HG03469 (cell line): ENCODE measurements around the gene ADAM11.

Experiments
- ATAC-seq: cut with Tn5 transposase; IDR thresholded peaks from one replicate; pipeline ENCODE4 v1.9.1; 2021; ENCODE audit warnings: mild to moderate bottlenecking, moderate library complexity, moderate number of reproducible peaks; ENCODE audit not compliant: unreplicated experiment

Gene ADAM11

DNA sequence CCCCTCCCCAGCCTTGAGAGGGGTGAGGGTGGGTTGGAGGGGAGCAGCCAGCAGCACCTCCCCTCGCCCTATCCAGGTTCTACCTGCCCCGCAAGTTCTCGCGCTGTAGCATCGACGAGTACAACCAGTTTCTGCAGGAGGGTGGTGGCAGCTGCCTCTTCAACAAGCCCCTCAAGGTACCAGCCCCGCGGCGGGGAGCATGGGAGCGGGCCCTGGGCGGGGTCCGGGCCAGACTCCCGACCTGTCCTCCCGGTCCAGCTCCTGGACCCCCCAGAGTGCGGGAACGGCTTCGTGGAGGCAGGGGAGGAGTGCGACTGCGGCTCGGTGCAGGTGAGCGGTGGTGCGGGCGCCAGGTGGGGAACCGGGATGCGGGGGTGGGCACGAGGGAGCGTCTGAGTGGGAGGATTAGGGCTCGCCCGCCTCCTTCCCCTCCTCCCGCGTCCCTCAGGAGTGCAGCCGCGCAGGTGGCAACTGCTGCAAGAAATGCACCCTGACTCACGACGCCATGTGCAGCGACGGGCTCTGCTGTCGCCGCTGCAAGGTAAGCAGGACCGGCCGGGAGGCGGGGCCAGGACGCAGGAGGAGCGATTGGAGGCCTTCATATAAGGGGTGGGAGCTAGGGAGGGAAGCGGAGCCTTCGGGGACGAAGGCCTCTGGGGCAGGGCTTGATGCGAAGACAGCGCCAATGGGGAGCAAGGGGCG lies 16.5 kb downstream of the ADAM11 start:
- ATAC-seq: peak; percentile 62

GRCh38 chr17:44775838-44776621 lies 17.2 kb downstream of the ADAM11 start:
- ATAC-seq: no peak

GRCh38 chr17:44776628-44777393 lies 18.0 kb downstream of the ADAM11 start:
- ATAC-seq: no peak

GRCh38 chr17:44777394-44778348 lies 18.9 kb downstream of the ADAM11 start:
- no peak for ATAC-seq

DNA sequence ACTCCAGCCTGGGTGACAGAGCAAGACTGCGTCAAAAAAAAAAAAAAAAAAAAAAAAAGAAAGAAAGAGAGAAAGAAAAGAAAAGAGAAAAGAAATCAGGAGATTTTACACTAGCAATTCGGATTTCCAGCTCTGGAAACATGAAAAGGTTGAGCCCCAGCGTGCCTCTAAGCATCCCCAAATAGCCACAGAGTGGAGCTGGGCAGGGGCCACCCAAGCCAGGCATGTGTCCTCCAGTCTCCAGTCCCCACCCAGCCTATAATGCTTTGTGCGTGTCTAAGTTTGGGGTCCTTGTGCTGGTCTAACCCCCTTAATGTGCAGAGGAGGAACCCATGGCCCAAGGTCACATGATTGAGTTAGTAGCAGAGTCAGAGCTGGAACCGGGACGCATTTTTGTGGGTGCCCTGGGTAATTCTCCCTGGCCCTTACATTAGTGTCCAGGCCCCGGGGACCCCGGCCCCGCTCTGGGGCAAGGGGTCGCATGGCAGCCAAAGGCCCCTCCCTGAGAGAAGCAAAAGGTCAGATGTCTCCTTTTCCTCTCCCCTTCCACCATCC lies 19.9 kb downstream of the ADAM11 start:
- ATAC-seq: no peak

DNA sequence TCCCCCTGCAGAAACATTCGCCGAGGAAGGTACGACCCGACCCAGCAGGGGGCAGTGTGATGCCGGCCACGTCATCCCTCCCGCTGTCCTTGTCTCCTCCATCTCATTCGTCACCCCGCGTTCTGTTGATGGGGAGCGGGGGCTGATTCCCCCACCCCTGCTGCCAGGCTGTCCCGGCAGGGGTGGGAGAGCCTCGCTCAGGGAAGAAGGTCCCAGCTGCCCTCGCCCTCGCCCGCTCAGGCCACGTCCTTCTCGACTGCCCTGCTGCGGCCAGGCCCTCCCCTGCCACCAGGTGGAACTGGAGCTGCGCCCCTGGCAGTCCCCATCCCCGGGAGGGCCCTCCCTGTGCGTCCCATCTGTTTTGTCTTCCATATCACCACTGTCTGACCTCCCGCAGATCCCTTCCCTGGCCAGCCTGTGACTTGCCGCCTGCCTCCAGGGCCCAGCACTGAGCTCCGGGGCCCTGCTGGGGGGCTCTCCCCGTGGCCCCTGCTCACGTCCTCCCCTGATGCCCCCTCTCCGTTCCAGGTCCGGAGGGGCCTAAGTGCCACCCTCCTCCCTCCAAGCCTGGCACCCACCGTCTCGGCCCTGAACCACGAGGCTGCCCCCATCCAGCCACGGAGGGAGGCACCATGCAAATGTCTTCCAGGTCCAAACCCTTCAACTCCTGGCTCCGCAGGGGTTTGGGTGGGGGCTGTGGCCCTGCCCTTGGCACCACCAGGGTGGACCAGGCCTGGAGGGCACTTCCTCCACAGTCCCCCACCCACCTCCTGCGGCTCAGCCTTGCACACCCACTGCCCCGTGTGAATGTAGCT lies 20.6 kb downstream of the ADAM11 start:
- ATAC-seq: no peak

DNA sequence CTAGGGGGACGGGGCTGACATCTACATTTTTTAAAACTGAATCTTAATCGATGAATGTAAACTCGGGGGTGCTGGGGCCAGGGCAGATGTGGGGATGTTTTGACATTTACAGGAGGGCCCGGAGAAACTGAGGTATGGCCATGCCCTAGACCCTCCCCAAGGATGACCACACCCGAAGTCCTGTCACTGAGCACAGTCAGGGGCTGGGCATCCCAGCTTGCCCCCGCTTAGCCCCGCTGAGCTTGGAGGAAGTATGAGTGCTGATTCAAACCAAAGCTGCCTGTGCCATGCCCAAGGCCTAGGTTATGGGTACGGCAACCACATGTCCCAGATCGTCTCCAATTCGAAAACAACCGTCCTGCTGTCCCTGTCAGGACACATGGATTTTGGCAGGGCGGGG lies 21.4 kb downstream of the ADAM11 start:
- no peak for ATAC-seq

- no peak for ATAC-seq
Observed at GRCh38 chr17:44780845-44781480, 22.2 kb downstream of the ADAM11 start.

GRCh38 chr17:44781551-44782325 lies 22.9 kb downstream of the ADAM11 start:
- no peak for ATAC-seq

DNA sequence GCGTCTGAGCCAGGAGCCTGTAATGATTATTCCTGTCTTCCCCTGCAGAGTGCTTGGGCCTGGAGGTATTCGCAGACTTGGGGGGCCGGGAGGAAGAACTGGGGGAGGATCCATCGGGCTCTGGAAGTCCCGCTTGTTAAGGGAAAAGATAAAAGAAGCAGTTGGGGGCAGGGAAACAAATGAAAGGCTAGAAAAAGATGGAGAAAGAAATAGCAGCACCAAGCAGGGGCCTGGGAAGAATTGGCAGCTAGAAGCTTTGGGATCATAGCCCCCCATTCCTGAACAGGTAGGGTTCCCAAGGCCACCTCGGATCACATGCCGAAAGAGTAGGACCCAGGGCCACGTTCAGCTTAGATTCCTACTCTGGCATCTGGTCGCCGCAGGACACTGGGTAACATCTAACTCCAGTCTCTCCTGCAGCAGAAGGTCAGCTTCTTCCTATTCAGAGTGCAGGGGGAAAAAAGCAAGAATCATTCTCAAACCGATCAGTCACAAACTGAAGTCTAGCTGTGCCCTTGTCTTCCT lies 23.6 kb downstream of the ADAM11 start:
- no peak for ATAC-seq

DNA sequence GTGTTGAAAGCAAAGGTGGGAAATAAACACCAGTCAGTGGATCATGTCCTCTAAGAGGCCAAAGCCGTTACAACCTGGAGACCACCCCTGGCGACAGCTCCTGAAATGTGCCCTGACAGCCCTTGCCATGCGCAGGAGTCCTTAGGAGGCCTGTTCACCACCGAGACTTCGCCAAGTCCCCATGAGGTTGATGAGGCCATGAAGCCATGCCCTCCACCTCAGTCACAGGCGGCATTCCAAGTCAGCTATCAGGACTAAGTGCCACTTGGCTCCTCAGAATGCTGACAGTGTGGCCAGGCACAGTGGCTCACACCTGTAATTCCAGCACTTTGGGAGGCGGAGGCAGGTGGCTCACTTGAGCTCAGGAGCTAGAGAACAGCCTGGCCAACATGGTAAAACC lies 27.1 kb downstream of the ADAM11 start:
- no peak for ATAC-seq

- no peak for ATAC-seq
Observed at GRCh38 chr17:44786551-44787081, 27.8 kb downstream of the ADAM11 start.

DNA sequence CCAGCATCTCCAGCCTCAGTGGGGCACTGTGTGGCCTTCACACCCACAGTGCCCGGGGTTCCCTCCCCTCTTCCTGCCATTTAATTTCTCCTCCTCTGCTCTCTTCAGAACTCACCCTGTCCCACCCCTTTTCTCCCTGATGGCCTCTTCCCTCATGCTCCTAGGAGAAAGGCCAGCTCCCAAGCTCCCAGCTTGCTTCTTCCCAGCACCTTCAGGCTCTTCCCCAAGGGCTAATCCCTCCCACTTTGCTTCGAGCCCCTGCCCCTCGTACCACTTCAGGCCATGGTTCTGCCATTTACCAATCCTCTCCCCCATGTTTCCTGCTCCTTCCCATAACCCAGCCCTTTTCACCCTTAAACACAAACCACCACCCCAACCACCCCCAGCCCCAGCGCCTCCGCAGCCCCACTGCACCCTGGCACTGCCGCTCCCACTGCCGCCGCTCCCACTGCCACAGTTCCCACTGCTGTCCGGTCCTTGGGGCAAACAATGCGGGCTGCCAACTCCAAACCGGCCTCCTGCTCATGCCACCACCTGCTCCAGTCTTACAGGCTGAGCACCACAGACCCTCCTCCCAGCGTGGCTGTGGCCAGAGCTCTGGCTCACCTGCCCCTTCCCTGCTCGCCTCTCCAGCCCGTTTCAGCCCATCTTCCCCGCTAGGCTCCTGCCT lies 28.6 kb downstream of the ADAM11 start:
- no peak for ATAC-seq

- no peak for ATAC-seq
Observed at GRCh38 chr17:44788139-44788538, 29.4 kb downstream of the ADAM11 start.

- ATAC-seq: no peak
Observed at GRCh38 chr17:44792276-44792675, 33.5 kb downstream of the ADAM11 start.

DNA sequence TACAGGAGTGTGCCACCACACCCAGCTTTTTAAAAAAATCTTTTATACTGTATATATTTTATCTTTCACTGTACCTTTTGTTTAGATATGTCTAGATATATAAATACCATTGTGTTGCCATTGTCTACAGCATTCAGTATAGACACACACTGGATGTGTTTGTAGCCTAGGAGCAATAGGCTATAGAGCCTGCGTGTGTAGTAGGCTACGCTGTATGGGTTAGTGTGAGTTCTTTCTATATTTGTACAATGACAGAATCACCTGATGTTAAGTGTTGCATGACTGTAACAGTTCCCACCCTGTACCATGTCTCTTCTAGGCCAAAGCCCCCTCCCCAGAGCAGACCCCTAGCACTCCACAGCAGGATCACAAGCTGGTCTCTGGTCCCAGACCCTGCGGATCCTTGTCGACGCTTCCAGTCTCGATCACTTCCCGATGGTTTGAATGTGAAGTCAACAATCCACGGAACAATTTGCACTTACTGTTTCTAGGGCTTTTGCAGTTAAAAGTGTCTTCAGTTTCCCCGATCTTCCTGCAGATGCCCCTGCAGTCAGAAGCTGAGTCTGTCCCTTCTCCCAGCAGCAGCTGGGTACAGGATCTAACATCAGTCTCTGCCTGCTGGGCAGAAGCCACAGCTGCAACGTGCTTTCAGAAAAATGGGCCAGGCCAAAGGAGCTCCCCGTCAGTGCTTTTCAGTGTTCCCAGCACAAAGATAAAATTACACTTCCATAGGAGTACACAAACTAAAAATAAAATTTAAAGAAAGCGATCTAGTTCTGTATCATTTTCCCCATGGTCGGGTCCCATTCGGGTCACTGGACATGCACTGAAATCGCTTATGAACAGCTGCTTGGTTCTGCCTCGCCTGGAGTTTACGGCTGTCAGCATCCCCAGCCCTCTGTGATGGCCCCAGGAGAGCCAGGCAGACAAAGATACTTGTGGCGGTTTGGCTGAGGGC lies 35.4 kb downstream of the ADAM11 start:
- no peak for ATAC-seq
